ENCODE results near the gene HOXA4.

HOXA4 gene

GRCh38 chr7:27121684-27122076 lies 8.9 kb downstream of the HOXA4 start:
- H3K4me1 ChIP-seq, result no peaks in the 10 kb centered on the region
- no peak overlapping the region for H3K4me3 ChIP-seq (ENCODE audit: low read depth, low read length)
- DNase-seq, result no peak
- no peaks in the 10 kb centered on the region for H3K36me3 ChIP-seq
- H3K27me3 ChIP-seq, result peaks cover 100% of the 10 kb centered on the region
- no peak for TF ChIP-seq CTCF (IDR thresholded peaks at IDR 0.05; ENCODE audit: low read depth, low read length)
- no peaks in the 10 kb centered on the region for H3K9me3 ChIP-seq

GRCh38 chr7:27119412-27119911 lies 11.1 kb downstream of the HOXA4 start:
- Histone ChIP-seq H3K27me3 (peaks cover 98% of the 10 kb centered on the region), H3K4me3 (ENCODE audit: low read depth, low read length) (no peak overlapping the region), H3K9me3 (no peaks in the 10 kb centered on the region), H3K36me3 (no peaks in the 10 kb centered on the region), H3K4me1 (no peaks in the 10 kb centered on the region)
- no peak for DNase-seq
- TF ChIP-seq CTCF (IDR thresholded peaks at IDR 0.05; ENCODE audit: low read depth, low read length), result no peak

GRCh38 chr7:27118580-27118979 lies 12.0 kb downstream of the HOXA4 start:
- peaks cover 95% of the 10 kb centered on the region for H3K27me3 ChIP-seq
- TF ChIP-seq CTCF (IDR thresholded peaks at IDR 0.05; ENCODE audit: low read depth, low read length), result no peak
- no peaks in the 10 kb centered on the region for H3K4me1 ChIP-seq
- H3K4me3 ChIP-seq (ENCODE audit: low read depth, low read length), result no peak overlapping the region
- no peak for DNase-seq
- H3K9me3 ChIP-seq, result no peaks in the 10 kb centered on the region
- no peaks in the 10 kb centered on the region for H3K36me3 ChIP-seq

- H3K9me3 ChIP-seq, result no peaks in the 10 kb centered on the region
- H3K36me3 ChIP-seq, result no peaks in the 10 kb centered on the region
- DNase-seq, result no peak
- TF ChIP-seq CTCF (IDR thresholded peaks at IDR 0.05; ENCODE audit: low read depth, low read length), result no peak
- H3K4me1 ChIP-seq, result no peaks in the 10 kb centered on the region
- peaks cover 95% of the 10 kb centered on the region for H3K27me3 ChIP-seq
- H3K4me3 ChIP-seq (ENCODE audit: low read depth, low read length), result no peak overlapping the region
Measured at GRCh38 chr7:27117887-27118491, 12.6 kb downstream of the HOXA4 start.

- Histone ChIP-seq H3K36me3 (no peaks in the 10 kb centered on the region), H3K27me3 (peaks cover 95% of the 10 kb centered on the region), H3K4me3 (ENCODE audit: low read depth, low read length) (no peak overlapping the region), H3K4me1 (no peaks in the 10 kb centered on the region), H3K9me3 (no peaks in the 10 kb centered on the region)
- TF ChIP-seq CTCF (IDR thresholded peaks at IDR 0.05; ENCODE audit: low read depth, low read length), result no peak
- DNase-seq, result no peak
Measured at GRCh38 chr7:27116962-27117886, 13.3 kb downstream of the HOXA4 start.
